ENCODE data around the gene RNASEL.

Gene RNASEL

GRCh38 chr1:182620924-182621585, 32.0 kb upstream of the RNASEL start:
- peak; percentile 65 for ATAC-seq
- DNase-seq, result no peak

DNA sequence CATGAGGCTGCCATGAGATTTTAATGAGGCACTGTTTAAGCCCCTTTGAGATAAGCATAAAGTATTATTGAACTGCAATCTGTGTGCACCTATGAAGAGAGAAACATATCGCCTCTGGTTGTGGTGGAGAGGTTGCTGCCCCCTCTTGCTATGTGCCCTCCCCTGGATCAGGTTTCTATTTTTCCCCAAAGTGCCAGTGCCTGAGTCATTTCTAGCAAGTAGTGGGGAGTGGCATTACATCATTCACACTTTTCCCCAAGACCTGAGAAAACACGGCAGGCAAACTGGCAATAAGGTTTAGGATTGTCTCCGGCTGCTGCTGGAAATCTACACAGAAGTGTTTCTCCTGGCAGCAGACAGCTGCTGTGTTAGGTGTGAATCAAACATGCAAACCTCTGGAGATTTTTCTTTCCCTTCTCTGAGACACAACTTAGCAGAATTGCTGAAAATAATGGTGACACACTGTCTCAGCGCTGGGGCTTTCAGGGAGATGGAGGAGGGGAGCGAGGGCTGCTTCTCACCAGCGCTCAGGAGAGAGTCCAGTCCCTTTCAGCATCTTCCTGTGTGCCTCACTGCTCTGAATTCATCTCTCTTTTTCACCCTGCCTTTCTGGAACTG, 28.8 kb upstream of the RNASEL start:
- ATAC-seq (no peak), DNase-seq (peak; percentile 37)

DNA sequence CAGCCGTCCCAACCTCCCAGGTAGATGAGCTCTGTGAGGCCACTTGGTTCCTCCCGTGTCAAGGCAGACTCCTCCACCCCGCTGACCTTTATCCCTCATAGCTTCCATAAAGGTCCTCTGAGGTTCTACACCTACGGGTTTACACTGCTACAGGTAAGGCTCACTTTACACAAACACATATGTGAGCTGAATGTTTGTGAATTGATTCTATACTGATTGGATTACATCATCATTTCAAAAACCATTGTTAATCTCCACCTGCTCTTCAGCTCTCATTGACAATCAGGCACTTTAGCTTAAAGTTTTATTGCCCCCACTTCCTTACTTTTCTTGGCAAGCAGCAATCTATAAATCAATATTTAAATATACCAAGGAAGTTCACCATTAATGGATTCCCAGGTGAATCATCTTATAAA, 28.0 kb upstream of the RNASEL start:
- ATAC-seq, result no peak
- DNase-seq, result no peak

DNA sequence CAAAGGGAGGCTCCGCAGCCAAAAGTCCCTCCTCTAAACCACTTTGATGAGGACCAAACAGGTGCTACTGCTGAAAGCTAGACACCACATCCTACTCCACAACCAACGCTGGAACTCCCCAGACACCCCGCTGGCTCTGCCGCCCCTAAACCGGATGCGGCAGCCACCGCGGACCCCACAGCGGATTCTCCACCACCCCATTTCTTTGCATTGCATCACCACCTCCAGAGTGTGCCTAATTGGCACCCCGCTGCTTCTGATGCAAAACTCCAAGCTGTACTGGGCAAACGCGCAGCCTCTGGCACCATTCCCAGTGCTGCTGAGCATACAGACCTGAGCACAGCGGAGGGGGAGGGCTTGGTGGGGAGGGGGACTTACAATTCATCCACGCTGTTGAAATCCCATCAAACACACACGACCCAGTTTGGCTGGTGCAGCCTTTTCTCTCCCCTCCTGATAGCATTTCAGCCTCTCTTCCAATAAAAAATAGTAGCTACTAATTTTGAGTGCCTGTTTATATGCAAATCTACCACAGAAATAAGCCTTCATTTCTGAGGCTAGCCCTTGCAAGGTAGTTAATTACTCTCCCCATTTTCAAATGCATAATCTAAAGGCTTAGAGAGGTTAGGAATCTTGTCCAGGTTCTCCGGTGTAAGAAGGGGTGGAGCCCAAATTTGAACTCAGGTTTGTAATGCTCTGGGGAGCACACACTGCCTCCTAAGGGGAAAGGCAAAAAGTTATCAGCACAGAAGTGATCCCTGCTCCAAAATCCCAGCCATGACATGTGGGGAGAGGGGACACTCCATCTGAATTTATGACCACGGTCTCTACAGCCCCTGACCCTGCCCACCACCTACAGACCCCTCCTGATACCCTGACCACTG, 27.3 kb upstream of the RNASEL start:
- DNase-seq, result peak; percentile 87

GRCh38 chr1:182615468-182616129, 26.5 kb upstream of the RNASEL start:
- ATAC-seq (peak; percentile 59), DNase-seq (peak; percentile 68)

More for the DNA sequence above, 27.3 kb upstream of the RNASEL start:
- peak; percentile 86 for ATAC-seq

DNA sequence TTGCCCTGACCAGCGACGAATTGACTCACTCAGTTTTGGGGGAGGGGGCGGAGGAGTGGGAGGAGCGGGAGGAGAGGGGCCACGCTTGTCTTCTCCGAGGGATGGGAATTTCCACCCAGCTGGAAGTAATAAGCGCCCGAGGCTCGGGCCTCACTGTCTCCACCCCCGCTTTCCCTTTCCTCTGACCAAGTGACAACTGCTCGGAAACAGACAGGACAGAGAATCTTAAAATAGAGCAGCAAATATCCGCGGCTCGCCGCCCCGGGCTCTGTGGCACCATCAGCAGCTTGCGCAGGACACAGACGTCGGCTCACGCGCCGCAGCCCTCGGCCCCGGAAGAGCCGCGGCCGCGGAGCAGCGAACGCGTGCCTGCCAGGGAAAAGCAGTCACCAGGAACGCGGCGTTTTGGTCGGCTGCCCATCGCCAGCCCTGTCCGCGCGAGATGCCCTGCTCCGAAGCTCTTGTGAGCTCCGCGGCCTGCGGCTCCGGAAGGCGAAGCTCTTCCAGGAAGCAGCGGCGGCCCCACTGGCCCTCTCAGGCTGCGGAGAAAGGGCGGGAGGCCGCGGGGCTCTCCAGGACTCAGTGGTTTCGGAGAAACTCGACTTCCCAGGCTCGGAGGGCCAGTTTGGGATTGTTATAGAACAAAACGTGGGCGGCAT, 25.9 kb upstream of the RNASEL start:
- peak; percentile 81 for DNase-seq
- peak; percentile 47 for ATAC-seq

DNA sequence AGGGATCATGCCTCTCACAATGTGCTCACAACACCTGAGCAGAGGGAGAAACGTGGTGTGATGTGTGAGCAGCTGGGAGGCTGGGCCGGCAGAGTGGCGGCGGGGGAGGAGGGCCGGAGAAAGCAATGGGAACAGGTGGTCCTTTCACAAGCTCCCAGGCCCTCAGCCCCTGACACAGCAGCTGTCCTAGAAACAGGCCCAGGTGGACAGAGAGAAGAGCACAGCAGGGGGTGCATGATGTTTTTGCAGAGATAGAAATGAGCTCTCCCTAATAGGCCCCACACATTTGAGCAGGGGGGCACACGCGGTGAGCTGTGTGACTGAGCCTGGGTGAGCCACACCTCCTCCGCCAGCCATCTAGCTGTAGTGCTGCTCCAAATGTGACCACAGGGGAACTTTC, 22.7 kb upstream of the RNASEL start:
- ATAC-seq, result no peak

DNA sequence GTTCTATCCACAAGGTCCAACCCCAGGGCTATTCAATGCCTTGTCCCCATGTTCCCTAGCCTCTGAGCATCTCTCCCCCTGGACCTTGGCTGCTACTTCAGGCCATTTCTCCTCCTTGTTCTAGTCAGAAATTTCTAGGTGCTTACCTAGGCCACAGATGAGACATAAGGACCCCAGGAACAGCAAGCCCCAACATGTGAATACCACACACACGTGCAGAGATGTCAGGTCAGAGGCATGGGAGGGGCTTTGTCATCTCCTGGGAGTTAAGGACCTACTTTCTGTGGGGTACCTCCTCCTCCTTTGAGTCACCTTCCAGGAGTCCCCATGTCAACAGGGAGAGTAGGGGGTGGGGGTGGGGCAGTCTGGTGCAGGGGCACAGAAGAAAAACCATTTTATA, 22.3 kb upstream of the RNASEL start:
- ATAC-seq, result no peak
- DNase-seq, result peak; percentile 12

More for the DNA sequence above, 22.7 kb upstream of the RNASEL start:
- peak; percentile 9 for DNase-seq

- no peak for ATAC-seq
These were observed 21.6 kb upstream of the RNASEL start for GRCh38 chr1:182610606-182611194.

DNA sequence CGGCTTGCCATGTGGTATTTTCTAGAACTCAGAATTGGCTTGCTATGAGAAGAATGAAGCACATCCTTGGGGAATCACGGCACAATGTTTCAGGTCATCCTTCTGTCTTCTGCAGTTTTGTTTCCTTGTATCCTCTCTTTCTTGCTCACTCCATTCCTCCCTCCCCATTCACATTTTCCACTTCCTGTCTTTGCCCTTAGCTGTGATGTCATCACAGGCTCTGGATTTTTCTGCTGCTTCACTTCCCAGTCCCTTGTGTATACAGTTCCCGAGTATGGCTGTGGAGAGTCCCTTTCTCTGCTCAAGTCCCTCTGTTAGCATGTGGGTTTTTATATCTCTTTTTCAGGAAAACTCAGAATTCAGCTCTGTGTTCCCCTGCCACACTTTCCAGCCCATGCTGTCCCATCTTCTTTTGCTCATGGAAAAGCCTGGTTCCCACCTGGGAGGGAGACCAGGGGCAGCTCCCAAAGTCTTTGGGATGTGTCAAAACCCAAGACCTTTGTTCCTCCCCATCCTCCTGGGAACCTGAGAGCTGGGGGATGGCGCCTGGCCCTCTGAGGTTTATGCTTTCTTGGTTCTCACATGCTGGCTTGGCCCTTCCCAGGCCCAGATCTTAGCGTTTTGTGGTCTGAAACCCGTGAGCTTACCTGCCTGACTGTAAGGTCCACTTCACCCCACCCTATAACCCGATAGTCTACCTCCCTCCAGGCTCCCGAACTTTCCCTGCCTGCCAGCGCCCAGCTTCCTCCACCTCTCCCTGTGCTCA, 20.0 kb upstream of the RNASEL start:
- DNase-seq, result no peak
- ATAC-seq, result no peak

More at GRCh38 chr1:182610606-182611194, 21.6 kb upstream of the RNASEL start:
- DNase-seq, result peak; percentile 3

GRCh38 chr1:182608236-182608635, 19.2 kb upstream of the RNASEL start:
- no peak for ATAC-seq

DNA sequence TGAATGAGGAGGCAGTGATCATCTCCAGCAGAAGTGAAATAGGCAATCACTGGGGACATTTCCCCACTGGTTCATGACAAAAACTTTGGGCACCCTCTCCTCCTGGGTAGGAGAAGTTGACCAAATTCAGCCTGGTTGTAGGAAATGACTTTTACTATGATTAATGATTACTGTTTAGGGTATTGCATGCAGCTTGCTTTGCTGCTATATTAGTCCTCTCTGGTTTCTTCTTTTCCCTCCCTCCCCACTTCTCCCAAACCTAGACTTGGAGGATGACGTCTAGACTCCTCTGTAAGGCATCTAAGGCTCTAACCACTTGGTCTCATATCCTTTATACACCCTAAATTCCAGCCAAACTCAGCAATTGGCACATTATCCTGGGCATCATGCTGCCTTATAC, 18.5 kb upstream of the RNASEL start:
- ATAC-seq, result no peak
- no peak for DNase-seq

More at GRCh38 chr1:182608236-182608635, 19.2 kb upstream of the RNASEL start:
- no peak for DNase-seq

DNA sequence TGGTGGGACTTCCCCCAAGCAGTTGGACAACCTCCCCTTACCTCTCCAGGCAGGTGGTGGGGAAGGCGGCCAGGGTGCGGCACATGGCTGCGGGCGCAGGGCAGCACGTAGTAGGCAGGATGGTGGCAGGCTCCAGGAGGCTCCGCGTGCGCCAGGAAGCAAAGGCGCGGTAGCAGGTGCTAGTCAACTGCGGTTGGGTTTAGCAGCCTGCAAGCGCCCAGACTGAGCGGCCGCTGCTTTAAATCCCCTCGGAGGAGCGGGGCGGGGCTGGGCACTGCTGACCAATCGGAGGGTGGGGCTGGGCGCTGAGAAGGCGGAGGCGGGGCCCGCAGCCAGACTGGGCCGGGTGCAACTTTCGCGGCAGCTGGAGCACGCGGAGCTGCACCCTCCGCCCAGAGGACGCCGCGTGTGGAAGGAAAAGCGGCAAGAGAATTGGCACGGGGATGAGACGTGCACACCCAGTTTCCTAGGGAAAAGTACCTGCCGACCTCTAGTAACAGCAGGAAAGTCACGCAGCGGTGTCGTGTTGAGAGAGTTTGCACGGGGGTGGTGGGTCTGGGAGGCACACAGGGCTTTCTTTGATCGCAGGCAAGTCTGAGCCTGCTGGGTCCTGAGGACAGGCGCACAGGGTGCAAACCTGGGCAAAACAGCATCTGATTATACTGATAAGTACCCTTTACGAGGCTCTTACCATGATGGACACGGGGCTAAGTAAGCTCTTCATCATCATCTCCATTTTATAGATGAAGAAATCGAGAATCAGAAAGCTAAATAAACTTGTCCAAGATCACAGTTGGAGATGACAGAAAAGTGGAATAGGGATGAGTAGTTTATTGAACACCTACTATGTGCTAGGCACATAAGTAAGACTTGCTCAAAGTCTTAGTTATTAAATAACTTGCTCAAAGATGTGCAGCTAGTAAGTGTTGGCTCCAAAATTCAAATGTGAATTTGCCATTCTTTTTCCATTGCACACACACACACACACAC, 15.4 kb upstream of the RNASEL start, which contains the start of gene RGS16:
Gene RGS16 (minus strand): TSS at position 215 of the 990 bp plus-strand sequence. CDS start 130 bp downstream, at position 85.
- DNase-seq (peak; percentile 97), ATAC-seq (peak; percentile 92)

- DNase-seq (no peak), ATAC-seq (peak; percentile 10)
These were observed 14.7 kb upstream of the RNASEL start for GRCh38 chr1:182603646-182604174.

DNA sequence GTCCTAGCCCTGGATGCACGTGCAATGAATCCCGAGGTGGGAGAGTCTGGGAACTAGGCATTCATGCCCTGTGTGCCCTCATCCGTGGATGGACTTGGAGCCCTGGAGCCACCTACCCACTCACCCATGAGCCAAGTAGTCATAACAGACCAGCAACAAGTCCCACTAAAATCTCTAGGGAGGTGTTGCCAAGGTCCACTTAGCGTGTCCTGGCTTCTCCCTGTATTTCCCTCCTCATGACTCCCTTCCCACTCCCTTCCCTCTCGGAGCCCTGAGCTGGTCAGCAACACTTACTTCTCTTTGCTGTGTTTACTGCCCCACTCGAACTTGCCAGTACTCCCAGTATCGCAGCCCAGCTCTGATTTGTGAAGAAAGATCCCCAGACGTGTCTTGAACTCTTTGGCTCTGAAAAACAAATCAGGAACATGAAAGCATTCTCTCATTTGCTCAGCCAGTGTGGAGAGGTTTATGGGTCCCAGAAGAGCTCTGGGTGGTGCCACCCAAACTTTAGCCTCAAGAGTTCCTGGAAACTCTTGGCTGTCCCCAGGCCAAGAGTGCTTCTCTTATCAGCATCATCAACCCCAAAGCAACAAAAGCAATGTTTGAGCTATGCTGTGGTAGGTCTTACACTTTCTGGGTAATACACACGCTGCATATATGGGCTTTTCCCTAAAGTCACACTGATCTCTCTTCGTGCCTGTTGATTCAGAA, 14.0 kb upstream of the RNASEL start:
- ATAC-seq, result peak; percentile 58
- DNase-seq, result no peak

- ATAC-seq, result no peak
These were observed 12.9 kb upstream of the RNASEL start for GRCh38 chr1:182601913-182602312.

DNA sequence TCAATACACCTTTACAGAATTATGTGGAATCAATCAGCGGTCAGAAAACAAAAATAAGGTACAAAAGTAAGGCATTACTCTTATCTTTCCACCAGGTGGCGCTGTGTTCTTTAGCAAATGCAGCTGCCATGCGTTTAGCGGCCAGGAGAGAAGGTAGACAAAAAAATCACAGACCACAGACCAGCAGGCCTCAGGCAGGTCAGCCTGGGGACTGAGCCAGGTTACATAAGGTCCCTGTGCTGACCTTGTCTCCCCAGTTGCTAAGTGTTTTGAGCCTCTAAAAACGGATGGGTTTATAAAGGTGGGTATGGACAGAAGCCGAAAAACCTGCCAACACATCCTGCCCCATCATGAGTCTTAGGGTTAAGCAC, 12.3 kb upstream of the RNASEL start:
- ATAC-seq (no peak), DNase-seq (peak; percentile 73)

More at GRCh38 chr1:182601913-182602312, 12.9 kb upstream of the RNASEL start:
- DNase-seq, result no peak

- DNase-seq, result no peak
These were observed 11.8 kb upstream of the RNASEL start for GRCh38 chr1:182600745-182601415.

More at GRCh38 chr1:182600745-182601415, 11.8 kb upstream of the RNASEL start:
- no peak for ATAC-seq
